HG02571 (cell line): ENCODE measurements around the gene NAT10.
"Not testable (repeated sequence)": the region's sequence is repeated elsewhere in the genome, so short reads cannot be mapped to it uniquely, and the experiment has no call there.

Experiments
- ATAC-seq: cut with Tn5 transposase; IDR thresholded peaks from one replicate; pipeline ENCODE4 v1.9.1; 2021; ENCODE audit warnings: mild to moderate bottlenecking, moderate library complexity; ENCODE audit not compliant: unreplicated experiment

The NAT10 gene

DNA sequence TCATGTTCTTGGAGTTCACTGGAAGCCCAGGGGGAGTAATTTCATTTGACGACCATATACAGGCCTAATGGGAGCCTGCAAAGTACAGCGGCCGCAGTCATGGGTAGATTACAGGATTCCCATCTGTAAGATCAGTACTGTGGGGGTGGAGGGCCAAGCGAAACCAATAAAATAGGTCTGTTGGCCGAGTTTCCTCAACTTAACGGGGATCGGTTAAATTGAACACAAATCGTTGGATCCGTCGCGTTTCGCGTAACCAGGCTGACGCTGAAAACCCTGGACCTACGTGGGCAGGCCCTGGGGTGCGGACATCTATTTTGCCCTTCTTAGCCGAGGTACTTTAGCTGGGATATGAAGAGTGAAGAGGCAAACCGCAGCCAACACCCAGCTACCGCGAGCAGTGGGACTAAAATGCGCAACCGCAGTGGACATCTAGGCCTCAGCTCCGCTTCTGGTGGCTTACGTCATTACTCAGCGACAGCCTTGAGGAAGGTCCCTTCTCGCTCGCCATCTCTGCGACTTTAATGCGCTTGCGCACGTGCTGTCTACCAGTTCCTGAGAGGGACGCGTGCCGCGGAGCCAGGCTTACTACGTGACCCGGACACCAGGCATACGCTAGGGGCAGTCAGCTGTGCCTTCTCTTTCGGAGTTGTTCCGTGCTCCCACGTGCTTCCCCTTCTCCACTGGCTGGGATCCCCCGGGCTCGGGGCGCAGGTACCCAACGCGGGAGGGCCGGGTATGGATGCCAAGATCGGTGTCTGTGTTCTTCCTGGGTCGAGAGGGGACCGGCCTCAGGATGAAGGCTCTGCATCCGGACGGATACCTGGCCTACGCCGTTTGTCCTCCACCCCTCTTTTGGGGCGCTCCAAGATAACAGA lies at the start of gene NAT10:
Gene NAT10 (plus strand): TSS at position 551 of the 878 bp plus-strand sequence. CDS start 2,597 bp downstream, outside the sequence.
- ATAC-seq: peak; percentile 88

DNA sequence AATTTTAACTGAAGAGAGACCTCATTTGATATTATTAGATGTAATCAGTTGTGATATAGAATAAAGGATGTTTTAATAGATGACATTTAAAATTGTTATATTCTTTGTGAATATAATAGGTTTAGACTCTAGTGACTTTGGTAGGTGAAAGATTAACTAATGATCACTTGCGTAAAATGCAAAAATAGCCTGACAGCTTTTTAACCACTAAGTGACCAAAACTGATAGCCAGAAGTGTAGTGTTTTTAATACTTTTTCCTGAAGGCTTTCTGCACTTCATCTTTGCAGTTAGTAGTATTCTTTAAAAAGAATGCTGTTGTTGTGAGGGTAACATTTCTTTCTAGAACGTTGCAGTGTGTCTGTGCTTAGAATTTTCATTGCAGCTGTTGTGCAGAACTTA lies 48.8 kb upstream of the NAT10 start:
- no peak for ATAC-seq

DNA sequence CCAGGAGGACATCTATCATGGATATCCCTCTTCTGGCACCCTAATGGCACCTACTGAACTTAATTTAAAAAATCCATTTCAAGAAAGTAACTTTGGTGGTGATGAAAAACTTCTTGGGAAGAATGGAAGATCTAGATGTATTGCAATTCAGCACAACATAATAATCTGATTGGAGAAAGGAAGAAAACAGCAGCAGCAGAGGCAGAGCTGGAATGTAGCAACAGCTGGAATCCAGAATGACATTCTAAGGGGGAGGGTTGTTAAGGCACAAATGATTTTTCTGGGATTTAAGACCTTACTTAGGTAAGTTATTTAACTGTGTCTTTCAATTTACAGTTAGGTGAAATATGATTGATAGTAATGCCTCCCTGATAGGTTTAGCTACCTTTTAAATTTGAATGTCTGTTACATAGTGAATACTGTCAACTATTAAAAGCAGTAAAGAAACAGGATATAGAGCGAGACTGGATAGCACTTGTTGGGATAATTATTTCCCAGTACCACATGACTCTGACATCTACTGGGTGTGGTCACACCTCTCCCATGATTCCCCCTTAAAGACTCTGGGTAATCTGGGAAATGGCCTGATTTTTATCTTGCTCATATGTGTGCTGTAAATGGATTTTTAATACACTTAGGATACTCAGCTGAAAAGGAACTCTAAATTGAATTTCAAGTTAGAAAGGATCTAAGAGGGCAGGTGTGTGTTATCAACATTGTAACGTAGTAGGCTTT lies 42.2 kb upstream of the NAT10 start:
- ATAC-seq: no peak

DNA sequence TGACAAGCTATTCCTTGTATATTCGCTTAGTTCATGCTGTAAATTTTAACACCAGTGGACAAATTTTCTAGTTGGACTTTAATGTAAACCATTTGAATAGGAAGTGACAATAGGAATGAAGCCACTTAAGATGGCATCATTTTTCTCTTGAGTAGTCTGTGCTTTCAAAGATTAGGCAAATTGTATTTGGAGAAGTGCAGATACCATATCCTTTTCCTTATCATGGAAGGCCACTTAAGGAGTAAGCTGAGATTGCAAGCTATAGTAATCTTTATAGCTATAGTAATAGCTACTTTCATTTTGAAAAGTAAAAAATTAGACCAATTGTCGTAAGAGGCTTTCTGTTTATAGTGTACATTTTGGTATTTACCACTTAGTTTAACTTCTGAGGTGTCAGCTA lies 41.1 kb upstream of the NAT10 start:
- ATAC-seq: no peak

DNA sequence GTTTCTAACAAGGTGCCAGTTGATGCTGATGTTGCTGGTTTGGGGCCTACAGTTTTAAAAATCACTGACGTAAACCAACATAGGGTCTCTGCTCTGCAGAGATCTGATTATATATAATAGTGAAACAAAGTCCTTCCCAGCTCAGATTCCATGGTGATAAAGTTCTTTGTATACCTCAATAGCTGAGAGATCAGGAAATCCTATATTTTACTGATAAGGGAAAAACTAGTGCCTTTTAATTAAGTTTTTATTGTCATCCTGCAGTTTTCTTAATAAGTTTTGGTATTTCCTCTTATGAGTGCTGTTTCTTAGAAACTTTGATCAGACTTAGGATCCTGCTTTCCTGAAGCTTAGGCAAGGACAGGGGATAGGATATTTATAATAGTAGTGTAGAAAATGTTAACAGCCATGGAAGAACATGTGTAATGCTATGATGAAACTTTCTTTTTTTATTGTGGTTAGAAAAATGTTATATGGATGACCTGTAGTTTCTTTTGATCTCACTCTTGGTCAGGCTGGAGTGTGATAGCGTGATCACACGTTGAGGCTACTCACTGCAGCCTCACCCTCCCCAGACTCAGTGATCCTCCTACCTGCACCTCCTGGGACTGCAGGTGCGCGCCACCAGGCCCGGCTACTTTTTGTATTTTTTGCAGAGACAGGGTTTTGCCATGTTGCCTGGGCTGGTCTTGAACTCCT lies 39.8 kb upstream of the NAT10 start:
- ATAC-seq: no peak

DNA sequence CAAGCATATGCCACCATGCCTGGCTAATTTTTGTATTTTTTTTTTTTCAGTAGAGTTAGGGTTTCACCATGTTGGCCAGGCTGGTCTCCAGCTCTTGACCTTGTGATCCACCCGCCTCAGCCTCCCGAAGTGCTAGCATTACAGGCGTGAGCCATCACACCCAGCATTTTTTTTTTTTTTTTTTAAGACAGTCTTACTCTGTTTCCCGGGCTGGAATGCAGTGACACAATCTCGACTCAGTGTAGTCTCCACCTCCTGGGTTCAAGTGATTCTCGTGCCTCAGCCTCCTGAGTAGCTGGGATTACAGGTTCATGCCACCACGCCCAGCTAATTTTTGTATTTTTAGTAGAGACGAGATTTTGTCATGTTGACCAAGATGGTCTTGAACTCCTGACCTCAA lies 38.7 kb upstream of the NAT10 start:
- ATAC-seq: not testable (repeated sequence)

DNA sequence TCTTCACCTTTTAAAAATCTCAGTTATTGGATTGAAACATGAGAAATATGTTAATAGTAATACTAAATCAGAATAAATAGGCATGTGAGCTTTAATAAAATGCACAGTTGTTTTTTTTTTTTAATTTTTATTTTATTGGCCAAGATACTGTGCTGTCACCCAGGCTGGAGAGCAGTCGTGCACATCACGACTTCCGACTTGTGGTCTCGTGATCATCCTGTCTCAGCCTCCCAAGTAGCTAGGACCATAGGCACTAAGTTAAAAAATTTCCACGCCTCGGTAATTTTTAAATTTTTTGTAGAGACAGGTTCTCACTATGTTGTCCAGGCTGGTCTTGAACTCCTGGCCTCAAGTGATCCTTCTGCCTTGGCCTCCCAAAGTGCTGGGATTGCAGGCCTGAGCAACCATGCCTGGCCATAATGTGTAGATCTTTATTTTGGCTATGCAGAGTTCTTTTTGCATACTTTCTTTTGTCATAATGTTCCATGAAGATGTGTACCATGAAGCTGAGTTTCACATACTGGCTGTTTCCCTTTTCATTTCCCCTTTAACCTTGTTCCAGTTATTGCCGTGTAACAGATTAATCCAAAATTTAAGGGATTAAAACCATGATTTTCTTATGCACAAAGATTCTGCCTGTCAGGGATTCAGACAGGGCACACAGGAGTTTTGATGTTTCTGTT lies 37.9 kb upstream of the NAT10 start:
- ATAC-seq: no peak

DNA sequence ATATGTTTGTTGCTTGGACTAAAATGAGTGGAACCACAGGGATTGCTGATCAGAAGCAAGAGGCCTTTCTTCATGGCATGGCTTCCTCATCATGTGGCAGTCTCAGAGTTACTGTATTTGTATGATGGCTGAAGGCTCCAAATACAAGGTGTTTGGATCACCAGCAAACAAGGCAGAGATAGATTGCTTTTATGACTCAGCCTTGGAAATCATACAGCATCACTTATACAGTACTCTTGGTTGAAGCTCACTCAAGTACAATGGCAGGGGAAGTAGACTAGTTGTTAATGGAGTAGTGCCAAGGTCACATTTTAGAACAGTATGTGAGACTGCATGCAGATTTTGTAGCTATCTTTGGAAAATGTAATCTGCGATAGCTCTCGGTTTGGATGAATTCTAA lies 37.3 kb upstream of the NAT10 start:
- no peak for ATAC-seq

DNA sequence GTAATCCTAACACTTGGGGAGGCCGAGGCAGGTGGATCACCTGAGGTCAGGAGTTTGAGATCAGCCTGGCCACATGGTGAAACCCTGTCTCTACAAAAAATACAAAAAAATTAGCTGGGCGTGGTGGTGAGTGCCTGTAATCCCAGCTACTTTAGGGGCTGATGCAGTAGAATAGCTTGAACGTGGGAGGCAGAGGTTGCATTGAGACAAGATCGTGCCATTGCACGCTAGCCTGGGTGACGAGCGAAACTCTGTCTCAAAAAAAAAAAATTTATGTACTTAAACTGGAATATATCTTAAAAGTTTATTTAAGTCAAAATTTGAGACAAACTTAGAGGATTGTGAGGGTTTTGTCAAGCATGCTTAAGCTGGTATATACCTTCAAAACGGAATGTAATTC lies 34.1 kb upstream of the NAT10 start:
- not testable (repeated sequence) for ATAC-seq

DNA sequence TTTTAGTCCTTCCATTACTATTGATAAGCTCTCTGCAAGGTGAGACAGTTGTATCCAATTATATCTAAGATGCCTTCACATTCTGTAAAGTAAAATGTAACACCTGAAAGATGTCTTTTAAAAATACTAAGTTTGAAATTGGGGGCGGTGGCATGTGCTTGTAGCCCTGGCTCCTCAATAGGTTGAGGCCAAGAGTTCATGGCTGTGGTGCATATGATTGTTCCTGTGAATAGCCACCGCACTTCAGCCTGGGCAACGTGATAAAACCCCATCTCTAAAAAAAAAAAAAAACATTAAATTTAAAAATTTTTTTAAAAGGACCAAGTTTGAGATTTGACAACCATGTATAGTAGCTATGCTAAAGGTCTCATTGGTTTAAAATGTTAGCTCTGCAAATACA lies 33.4 kb upstream of the NAT10 start:
- ATAC-seq: no peak

DNA sequence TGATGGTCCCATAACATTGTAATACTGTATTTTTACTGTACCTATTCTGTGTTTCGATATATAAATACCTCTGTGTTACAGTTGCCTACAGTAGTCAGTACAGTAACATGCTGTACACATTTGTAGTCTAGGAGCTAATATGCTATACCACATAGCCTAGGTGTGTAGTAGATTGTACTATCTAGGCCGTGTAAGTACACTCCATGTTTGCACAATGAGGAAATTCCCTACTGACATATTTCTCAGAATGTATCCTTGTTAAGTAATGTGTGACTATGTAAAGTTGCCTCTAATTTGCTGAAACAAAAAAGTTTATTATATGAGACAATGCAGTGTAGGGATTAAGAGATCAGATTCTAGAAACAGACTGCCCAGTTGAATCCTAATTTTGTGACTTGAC lies 32.6 kb upstream of the NAT10 start:
- no peak for ATAC-seq

DNA sequence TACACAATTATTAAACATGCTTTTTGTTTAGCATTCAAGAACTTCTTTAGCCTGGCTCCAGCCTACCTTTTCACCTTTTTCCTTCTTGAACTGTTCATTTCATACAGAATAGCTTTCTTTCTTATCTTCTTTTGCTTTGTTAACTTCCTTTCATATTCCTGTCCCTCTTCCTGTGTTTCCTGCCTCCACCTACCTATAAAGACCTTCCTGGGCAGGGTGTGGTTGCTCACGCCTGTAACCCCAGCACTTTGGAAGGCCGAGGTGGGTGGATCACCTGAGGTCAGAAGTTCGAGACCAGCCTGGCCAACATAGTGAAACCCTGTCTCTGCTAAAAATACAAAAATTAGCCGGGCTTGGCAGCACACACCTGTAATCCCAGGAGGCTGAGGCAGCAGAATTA lies 31.0 kb upstream of the NAT10 start:
- no peak for ATAC-seq

DNA sequence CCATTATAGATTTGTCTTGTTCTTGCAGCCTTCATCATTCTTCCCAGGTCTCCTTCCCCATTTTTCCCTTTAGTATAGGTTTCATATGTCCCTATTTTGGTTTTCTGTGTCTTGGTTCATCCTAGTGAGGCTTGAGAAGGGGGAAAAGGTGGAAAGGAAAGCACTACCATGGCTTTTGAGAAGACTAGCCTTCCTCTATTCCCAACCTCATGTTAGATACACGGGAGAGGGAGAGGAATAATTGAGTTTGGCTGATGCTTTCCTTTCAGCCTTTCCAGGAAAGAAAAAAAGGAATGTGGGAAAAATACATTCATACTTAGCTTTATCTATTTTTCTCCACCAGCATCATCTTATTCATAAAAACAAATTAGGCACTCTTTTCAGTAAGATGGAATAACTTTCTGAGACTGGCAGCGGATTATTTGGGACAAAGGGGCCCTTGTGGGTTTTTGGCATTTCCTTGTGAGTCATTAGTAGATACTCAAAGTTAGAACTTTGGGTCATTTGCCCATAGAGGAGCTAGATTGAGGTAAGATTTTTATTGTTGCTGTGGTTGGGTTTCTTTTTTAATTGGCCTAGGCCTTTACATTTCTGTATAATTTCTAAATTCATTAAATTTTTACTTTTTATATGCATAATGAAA lies 30.1 kb upstream of the NAT10 start:
- ATAC-seq: no peak

DNA sequence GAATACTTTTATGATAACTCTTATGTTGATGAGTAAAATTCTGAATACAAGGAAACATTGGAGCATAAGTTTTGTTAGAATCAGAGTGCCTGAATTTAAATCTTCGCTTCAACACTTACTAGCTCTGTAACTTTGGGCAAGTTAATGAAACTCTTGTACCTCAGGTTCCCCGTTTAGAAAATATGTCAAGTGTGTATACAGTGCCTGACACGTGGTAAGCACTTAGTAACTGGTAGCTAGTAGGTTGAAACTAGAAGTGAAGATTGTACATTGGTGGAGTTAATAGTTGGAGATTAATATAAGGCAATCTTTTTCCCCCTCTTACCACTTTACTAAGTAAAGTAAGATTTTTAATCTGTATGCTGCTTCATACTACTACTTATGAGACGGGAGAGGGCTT lies 24.8 kb upstream of the NAT10 start:
- no peak for ATAC-seq

DNA sequence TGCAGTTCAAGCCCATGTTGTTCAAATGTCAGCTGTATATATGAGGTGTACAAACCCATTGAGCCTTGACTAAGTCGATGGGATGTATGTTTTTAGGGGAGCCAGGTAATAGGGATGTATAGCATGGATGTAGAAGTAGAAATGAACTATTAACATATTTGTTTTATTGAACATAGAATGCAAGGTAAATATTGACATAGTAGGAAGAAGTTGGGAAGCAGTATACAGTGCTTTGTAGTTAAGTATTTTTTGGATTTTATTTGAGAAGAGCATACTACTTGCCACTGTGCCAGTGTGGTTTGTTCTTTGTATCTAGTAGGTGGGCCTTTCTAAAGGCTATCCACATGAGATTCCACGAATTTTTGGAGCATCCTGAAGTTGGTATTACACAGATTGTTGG lies 20.8 kb upstream of the NAT10 start:
- ATAC-seq: no peak

DNA sequence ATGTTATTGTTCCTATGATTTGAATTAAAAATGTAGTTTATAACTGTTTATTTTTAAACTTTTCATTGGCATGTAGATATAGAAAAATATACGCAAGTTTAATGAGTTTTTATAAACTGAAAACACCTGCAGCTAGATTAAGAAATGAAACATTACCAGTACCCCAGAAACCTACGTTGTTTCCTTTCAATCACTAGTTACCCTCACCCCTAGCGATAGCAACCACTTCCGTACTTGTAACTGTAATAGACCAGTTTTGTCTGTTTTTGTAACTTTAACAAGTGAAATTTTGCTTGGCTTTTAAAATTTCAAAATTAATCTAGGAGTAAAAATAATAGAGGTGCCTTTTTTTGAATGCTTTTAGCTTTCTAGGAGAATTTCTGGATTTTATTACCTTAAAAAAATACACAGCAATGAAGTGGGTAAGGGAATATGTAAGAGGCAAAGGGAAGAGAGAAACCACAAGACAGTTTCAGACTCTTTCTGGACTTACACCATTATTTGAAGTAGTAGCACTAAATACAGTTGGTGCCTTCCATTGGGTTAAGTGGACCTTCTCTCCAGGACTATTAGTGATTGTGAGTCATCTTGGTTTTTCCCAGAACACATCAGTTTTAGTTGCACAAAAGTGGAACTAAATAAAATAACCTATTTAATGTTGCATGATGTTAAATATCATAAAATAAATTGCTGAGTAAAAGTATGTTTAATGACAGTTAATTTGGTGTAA lies 18.7 kb upstream of the NAT10 start:
- no peak for ATAC-seq

DNA sequence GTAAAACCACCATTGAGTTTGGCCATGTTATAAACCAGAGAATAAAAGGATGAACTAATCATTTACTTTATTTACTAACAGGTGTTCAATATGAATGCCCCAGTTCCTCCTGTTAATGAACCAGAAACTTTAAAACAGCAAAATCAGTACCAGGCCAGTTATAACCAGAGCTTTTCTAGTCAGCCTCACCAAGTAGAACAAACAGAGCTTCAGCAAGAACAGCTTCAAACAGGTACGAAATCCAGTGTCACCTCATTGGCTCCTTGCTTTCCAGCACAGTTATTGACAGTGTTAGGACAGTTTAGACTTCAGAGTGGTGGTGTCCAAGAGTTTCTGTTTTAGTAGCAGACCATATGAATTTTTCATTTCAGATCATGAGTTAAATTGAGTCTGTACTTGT lies 13.6 kb upstream of the NAT10 start:
- no peak for ATAC-seq

DNA sequence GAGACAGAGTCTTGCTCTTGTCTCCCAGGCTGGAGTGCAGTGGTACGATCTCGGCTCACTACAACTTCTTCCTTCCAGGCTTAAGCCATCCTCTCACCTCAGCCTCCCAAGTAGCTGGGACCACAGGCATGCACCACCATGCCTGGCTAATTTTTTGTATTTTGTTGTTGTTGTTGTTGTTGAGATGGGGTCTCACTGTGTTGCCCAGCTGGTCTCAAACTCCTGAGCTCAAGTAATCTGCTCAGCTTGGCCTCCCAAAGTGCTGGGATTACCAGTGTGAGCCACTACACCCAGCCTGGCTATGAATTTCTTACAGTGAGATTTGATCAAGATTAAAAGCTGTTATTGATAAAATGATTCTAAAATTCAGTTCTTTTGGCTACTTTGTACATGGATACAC lies 10.5 kb upstream of the NAT10 start:
- ATAC-seq: not testable (repeated sequence)

DNA sequence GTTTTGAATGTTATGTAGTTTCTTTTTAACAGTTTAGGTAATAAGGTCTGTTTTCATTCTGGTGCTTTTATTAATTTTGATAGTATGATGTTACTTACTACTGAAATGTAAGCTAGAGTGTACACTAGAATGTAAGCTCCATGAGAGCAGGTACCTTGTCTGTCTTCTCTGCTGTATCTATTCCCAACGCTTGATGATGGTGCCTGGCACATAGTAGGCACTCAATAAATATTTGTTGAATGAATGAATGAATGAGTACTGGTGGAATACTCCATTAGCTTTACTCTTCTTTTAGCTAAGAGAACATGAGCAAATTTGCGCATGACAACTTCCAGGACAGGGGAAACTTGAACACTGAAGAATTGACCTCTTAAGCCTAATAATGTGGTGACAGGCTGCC lies 6.6 kb upstream of the NAT10 start:
- no peak for ATAC-seq

DNA sequence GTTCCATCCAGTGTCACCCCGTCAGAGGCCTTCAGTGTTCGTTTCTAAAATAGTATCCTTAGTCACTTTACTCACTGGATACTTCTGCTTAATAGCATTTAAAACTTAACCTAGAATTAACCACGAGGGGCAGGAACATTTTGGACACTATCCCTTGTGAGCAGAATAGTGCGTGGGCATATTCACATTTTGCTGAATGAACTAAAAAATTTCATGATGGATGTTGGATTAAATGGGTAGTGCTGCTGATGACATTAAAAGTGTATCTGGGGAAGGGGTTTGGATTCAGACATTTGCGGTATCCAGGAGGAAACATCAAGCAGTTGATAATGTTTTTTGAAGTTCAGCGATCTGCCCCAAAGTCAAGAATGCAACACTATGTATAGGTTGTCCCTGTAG lies 750 bp upstream of the NAT10 start:
- ATAC-seq: no peak
